ENCODE measurements around the gene LIN7C.
A peak's percentile ranks its signal among the peaks of the same experiment; 100 is the strongest.

Gene LIN7C

DNA sequence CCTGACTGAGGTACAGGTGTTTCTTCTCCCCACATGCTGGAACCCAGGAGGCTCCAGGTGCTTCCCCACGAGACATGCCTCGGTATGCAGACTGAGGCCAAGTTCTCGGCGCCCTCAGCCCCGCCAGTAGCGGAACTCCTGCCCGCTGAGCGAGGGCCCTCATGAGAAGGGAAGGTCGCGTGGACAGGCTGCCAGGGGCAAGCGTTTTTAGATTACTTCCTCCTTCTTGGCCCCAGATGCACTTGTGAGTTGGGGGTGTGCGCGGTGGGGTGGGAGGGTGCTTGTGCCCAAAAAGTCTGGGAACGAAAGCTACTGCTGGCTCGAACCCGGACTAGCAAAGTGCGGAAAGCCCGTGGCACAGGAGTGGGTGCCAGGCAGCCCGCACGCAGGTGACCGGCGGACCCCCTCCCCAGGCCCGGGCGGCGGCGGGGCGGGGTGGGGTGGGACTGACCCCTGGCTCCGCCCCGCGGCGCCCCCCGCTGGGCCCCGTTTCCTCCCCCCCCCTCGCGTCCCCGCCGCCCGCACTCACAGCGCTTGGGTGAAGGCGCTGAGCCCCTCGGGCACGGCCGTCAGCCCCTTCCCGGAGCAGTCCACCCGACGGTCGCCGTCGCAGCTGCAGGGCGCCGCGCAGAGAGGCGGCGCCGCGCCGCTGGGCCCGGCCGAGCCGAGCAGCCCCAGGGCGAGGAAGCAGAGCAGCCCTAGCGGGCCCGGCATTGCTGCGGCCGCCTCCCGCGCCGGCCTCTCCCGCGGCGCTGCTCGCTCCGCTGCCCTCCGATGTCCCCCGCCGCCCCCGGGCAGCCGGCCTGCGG, 34.8 kb downstream of the LIN7C start:
- Mint-ChIP-seq H3K36me3 (no peaks in the 10 kb centered on the region), H3K4me1 (peaks cover 13% of the 10 kb centered on the region), H3K27me3 (peaks cover 47% of the 10 kb centered on the region), H3K9me3 (no peaks in the 10 kb centered on the region), H3K27ac (no peak overlapping the region), H3K4me3 (peak overlapping the region; percentile 70)
- CTCF ChIA-PET, result interaction anchor here (1.0 to 1.5 kb wide), 2 partner anchors 13 to 24 kb away, joined by 4 read pairs; no protein-coding TSS in a partner anchor
- peak; percentile 29 for DNase-seq

DNA sequence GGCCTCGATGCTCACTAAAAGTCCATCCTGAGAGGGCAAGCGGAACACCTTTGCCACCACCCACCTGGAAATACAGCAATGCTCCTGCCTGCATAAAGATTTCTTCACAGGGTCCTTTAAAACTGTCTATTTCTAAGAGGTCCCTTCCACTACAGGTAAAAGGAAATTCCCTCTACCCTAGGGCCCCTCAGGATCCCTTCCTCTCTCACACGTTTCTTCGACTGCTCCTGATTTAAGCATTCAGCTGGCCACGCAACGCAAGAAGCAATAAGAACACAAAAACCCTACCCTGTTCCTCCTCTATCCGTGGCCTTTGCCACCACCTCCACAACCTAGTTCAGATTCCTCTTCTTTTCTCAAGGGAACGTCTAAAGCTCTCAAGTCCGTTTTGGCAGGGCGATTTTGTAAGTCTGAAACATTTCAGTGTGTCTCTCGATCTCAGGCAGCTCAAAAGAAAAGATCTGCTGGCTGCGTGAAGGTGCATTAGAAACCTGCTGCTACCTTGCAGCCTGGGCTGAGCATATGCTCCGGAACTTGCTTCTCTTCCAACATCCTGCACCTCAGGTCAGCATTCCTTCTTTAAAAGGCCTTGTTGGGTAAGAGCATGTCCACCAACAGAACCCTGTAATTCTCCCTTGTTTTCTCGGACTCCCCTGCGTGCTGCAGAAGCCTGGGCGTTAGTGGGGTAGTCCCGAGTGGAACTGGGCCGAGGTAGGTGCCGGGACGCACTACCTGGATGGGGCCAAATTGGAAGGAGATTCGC, 35.6 kb downstream of the LIN7C start:
- CTCF ChIA-PET, result interaction anchor here (1.5 kb wide), 1 partner anchor 25 kb away, joined by 4 read pairs; no protein-coding TSS in a partner anchor
- no peak overlapping the region for H3K27ac Mint-ChIP-seq
- DNase-seq, result no peak
- no peaks in the 10 kb centered on the region for H3K9me3 Mint-ChIP-seq
- peak overlapping the region; percentile 70 for H3K4me3 Mint-ChIP-seq
- peaks cover 47% of the 10 kb centered on the region for H3K27me3 Mint-ChIP-seq
- peaks cover 13% of the 10 kb centered on the region for H3K4me1 Mint-ChIP-seq
- H3K36me3 Mint-ChIP-seq, result no peaks in the 10 kb centered on the region

DNA sequence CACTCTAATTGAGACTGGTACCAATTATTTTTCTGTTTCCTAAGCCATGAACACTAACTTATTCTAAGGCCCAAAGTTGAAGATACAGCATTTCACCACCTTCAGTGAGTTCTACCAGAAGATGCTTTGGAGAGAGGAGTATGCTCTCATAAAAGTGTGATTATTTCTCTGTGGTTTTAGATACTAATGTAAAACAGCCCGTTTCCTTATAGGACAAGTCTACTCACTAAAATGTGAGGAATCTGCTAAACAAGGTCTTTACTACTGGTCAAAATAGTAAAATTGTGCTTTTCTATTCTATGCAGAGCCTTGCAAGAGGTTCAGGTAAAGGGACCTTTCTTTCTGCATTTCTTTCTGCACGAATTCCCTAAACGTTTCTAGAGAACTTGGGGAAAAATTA, 36.4 kb downstream of the LIN7C start:
- Mint-ChIP-seq H3K27me3 (peaks cover 47% of the 10 kb centered on the region), H3K4me3 (no peak overlapping the region)

DNA sequence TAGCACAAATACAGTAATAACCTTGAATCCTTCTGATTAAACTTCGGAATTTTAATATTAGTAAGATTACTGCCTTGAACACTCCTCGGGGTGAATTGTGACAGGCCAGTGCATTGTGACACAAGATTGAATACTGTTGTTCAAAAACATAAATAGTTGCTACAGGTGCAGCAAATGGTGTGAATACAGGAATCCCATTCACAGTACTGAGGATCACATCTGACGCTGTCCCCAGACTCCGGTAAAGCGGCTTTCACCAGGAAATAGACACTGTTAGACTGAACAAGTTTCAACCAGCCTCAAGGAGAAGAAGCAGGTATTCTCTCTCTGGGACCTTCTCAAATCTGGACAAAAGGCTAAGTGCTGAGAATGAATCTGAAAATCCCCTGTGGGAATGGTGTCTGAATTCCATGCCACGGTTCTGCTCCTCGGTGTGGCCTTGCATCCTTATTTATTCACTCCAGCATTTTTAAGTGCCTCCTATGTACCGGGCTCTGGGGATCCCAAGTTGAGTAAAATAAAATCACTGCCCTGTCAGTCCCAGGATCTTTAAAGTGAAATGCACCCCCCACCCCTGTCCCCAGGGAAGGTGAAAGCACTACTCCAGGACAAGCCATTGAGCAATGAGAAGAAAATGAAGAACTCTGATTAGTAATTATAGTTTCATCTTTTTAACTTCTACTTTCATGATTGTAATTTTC, 37.4 kb downstream of the LIN7C start:
- H3K4me1 Mint-ChIP-seq, result peaks cover 13% of the 10 kb centered on the region
- H3K36me3 Mint-ChIP-seq, result no peaks in the 10 kb centered on the region
- CTCF ChIA-PET, result no interaction called here
- no peak overlapping the region for H3K4me3 Mint-ChIP-seq
- H3K27me3 Mint-ChIP-seq, result peaks cover 41% of the 10 kb centered on the region
- H3K9me3 Mint-ChIP-seq, result no peaks in the 10 kb centered on the region
- no peak overlapping the region for H3K27ac Mint-ChIP-seq
- no peak for DNase-seq

More for the DNA sequence above, 36.4 kb downstream of the LIN7C start:
- Mint-ChIP-seq H3K36me3 (no peaks in the 10 kb centered on the region), H3K4me1 (peaks cover 13% of the 10 kb centered on the region), H3K9me3 (no peaks in the 10 kb centered on the region), H3K27ac (no peak overlapping the region)
- CTCF ChIA-PET, result no interaction called here
- no peak for DNase-seq

DNA sequence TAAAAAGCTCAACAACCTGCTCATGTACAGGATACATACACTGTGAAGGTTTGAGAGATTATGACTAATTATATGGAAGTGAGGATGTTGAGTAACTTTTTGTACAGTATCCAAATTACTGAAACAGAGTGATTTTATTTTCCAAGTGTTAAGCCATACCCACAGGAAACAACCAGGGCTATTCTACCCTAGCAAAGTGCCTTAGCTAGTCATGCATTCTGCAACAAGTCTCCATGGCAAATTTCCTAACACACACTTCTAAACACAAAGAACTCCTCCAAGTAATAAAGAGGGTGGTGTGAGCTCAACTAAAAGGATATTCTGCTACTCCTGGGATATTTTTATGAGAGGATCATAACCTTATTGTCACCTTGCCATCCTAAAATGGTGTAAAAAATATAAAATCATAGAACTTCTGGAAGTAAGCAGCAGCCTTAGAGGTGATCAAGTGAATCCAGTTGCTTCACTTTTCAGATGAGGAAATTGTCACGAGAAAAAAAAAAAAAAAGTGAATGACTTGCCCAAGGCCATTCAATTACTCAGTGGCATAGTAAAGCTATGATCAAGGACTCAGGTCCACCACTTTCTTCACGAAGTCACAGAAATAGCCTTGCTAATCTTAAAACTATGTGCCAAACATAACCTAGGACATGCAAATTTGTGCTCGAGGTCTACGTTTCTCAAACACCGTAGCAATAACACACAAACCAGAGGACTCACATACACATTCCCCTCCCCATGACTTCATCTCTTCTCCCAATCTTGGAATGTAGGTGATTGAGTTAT, 38.2 kb downstream of the LIN7C start:
- Mint-ChIP-seq H3K27ac (no peak overlapping the region), H3K9me3 (no peaks in the 10 kb centered on the region), H3K4me1 (peaks cover 13% of the 10 kb centered on the region), H3K27me3 (peaks cover 35% of the 10 kb centered on the region), H3K4me3 (no peak overlapping the region), H3K36me3 (no peaks in the 10 kb centered on the region)
- no peak for DNase-seq
- CTCF ChIA-PET, result no interaction called here

DNA sequence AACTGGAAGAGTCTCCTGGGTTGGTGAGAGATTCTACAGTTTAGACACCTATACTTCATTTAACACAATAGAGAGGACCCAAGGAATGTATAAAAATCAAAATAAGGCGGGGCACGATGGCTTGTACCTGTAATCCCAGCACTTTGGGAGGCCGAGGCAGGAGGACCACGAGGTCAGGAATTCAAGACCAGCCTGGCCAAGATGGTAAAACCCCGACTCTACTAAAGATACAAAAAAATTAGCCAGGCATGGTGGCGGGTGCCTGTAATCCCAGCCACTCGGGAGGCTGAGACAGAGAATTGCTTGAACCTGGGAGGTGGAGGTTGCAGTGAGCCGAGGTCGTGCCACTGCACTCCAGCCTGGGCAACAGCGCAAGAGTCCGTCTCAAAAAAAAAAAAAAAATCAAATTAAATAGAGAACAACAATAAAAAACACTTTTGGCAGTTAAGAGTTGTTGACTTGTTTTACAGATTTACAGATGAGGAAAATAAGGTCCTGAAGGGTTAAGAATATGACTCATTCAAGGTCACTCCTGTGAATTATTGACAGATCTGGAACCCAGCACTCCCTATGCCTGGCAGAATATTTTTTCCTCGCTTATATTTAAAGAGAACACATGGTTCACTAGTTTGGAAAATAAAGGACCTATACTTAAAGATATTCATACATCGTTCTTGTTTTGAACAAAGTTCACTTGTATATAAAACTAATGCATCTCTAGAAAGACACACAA, 39.2 kb downstream of the LIN7C start:
- Mint-ChIP-seq H3K27ac (no peak overlapping the region), H3K4me3 (no peak overlapping the region), H3K9me3 (no peaks in the 10 kb centered on the region), H3K4me1 (peaks cover 9% of the 10 kb centered on the region), H3K27me3 (peaks cover 25% of the 10 kb centered on the region), H3K36me3 (no peaks in the 10 kb centered on the region)
- DNase-seq, result no peak
- CTCF ChIA-PET, result no interaction called here

DNA sequence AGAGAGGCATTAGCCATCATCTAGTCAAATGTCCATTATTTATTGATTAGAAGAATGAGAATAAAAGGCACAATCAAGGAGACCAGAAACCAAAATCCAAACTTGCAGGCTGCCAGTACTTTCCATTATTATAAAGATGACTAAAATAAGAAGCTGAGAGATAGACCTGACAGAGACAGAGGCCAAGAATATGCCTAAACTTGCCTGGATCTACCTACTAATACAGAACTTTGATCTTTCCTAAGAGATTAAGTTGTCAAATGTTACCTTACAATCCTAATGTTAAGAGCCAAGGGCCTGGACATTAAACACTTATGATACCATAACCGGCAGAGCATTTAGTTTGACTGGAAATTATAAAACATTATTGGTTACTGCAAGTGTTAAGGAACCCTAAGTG, 40.2 kb downstream of the LIN7C start:
- CTCF ChIA-PET, result interaction anchor here (1.3 kb wide), 1 partner anchor 19 kb away, joined by 4 read pairs; no protein-coding TSS in a partner anchor
- no peak overlapping the region for H3K4me3 Mint-ChIP-seq
- H3K27me3 Mint-ChIP-seq, result peaks cover 20% of the 10 kb centered on the region
- H3K9me3 Mint-ChIP-seq, result no peaks in the 10 kb centered on the region
- H3K27ac Mint-ChIP-seq, result no peak overlapping the region
- DNase-seq, result no peak
- H3K36me3 Mint-ChIP-seq, result no peaks in the 10 kb centered on the region
- H3K4me1 Mint-ChIP-seq, result peaks cover 6% of the 10 kb centered on the region

DNA sequence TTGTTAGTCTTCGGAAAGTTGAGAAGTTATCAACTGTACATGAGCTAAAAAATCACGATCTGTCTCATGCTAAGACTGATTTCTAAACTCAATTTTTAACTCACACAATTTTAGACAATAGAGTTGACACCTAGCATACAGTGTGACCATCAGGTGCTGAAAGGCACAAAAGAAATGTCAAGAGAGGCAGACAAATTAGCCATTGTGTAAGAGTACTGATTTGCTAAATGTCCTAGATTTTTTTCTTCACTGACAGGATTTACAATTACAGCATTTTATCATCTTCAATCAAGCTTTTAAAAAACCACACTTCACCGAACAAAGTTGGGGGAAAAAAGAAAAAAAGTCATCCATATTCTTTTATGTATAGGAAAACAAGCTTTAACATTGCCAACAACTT, 40.9 kb downstream of the LIN7C start:
- CTCF ChIA-PET, result interaction anchor here (1.3 kb wide), 1 partner anchor 20 kb away, joined by 4 read pairs; no protein-coding TSS in a partner anchor
- Mint-ChIP-seq H3K4me3 (no peak overlapping the region), H3K36me3 (no peaks in the 10 kb centered on the region), H3K27me3 (peaks cover 12% of the 10 kb centered on the region), H3K9me3 (no peaks in the 10 kb centered on the region), H3K27ac (no peak overlapping the region), H3K4me1 (no peaks in the 10 kb centered on the region)
- DNase-seq, result no peak

DNA sequence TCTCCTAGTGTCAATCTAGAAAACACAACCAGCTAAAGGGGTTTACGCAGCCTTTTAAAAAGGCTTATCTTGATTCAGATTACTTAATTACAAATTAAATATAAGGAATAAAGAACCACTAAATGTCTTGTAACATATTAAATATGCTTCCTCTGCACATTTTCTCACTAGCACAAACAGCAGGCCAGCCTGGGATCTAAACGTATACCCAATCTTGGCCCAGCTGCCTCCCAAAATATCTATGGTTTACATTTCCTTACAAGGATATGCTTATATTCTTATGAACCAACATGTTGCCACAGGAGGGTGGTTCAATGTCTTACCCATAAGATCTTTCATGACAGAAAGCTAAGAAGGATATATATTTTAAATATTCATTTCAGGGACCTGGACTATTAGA, 41.7 kb downstream of the LIN7C start:
- no peak overlapping the region for H3K4me3 Mint-ChIP-seq
- CTCF ChIA-PET, result interaction anchor here (0.7 to 1.3 kb wide), 3 partner anchors 12 to 21 kb away, joined by 3 to 4 read pairs (median 3); no protein-coding TSS in a partner anchor
- H3K27ac Mint-ChIP-seq, result no peak overlapping the region
- peaks cover 7% of the 10 kb centered on the region for H3K27me3 Mint-ChIP-seq
- no peaks in the 10 kb centered on the region for H3K36me3 Mint-ChIP-seq
- H3K4me1 Mint-ChIP-seq, result no peaks in the 10 kb centered on the region
- H3K9me3 Mint-ChIP-seq, result no peaks in the 10 kb centered on the region
- DNase-seq, result no peak

DNA sequence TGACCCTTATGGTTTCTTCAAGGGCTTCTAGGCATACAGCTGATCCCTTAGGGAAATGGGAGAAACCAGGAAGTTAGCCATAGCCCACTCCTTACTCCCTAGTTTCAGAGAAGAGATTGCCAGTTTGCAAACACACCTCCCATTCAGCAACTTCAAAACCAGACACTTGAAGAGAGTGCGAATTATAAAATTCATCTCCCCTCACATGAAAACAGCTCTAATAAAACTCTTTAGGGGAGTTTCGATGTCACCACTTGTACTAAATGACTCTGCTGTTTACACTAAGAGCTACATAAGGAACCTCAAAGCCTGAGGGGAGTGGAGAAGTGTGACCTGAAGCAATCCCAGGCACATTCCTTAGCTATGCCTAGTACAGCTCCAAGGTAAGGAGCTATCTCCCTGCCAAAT, 42.3 kb downstream of the LIN7C start:
- Mint-ChIP-seq H3K27ac (no peak overlapping the region), H3K9me3 (no peaks in the 10 kb centered on the region), H3K4me3 (no peak overlapping the region), H3K4me1 (no peaks in the 10 kb centered on the region), H3K27me3 (peaks cover 2% of the 10 kb centered on the region), H3K36me3 (no peaks in the 10 kb centered on the region)
- DNase-seq, result no peak
- CTCF ChIA-PET, result interaction anchor here (0.8 kb wide), 1 partner anchor 21 kb away, joined by 3 read pairs; no protein-coding TSS in a partner anchor

DNA sequence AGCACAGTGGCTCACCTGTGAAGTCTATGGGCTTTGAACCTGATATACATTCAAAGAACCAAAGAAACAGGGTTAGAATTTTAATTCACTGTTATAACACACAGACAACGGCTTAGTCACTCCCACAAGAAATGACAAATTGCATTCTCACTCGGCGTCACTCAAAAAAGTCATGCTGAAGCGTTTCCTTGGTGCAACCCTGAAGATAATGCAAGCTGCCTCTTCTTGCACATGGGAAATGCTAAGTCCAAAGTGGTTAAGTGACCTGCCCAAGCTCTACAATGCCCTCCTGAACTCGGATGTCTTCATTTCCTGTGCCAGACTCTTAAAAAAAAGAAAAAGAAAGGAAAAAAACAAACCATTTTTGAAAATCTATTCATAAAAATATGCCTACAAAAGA, 44.0 kb downstream of the LIN7C start:
- DNase-seq, result no peak
- CTCF ChIA-PET, result no interaction called here
- Mint-ChIP-seq H3K4me3 (no peak overlapping the region), H3K9me3 (no peaks in the 10 kb centered on the region), H3K4me1 (no peaks in the 10 kb centered on the region), H3K36me3 (no peaks in the 10 kb centered on the region), H3K27me3 (no peaks in the 10 kb centered on the region), H3K27ac (no peak overlapping the region)

DNA sequence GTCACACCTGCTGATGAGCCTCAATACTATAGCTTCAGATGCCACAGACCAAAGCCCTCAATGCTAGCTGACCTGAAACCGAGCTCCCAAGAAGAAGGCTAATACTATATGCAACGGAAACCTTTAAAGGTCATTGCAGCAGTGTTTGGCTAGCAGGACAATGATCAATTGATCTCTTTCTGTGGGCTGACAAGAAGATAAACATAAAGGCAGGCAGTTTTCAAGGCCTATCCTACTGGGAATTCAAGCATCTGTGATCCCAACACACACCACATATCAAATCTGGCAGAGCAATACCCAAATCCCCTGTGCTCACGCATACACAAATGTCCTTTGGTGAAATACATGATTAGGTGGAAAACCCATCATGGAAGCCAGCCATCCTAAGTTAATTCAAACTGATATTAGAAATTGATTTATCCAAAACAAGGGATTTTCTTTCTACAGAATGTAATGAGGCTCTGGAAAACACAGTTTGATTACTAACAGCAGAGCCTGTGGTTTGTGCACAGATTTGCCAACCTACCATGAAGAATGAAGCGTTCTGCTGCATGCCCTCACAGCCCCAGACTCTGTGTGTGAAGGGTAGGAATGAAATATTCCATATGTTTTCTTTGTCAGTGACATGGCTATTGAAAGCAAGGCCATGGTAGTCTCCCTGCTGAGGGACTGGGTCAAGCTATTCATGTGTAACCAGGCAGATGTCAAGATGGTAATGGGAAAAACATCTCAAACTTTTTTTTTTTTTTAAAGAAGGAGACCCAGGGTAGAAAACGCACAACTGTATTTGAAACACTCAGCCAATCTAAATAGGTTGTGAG, 46.2 kb downstream of the LIN7C start:
- Mint-ChIP-seq H3K27ac (no peak overlapping the region), H3K4me1 (no peaks in the 10 kb centered on the region), H3K4me3 (no peak overlapping the region), H3K36me3 (no peaks in the 10 kb centered on the region), H3K9me3 (no peaks in the 10 kb centered on the region), H3K27me3 (no peaks in the 10 kb centered on the region)
- DNase-seq, result no peak
- CTCF ChIA-PET, result no interaction called here
